ENCODE measurements around the gene PECR. TPM values are rescaled to one million over a fixed set of nuclear protein-coding genes. Genes with fewer than 3 reads are reported as not detected.
A peak's percentile ranks its signal among the peaks of the same experiment; 100 is the strongest.

PECR gene
- total RNA-seq, 1 experiment from 2014 or later = 15.3 TPM

DNA sequence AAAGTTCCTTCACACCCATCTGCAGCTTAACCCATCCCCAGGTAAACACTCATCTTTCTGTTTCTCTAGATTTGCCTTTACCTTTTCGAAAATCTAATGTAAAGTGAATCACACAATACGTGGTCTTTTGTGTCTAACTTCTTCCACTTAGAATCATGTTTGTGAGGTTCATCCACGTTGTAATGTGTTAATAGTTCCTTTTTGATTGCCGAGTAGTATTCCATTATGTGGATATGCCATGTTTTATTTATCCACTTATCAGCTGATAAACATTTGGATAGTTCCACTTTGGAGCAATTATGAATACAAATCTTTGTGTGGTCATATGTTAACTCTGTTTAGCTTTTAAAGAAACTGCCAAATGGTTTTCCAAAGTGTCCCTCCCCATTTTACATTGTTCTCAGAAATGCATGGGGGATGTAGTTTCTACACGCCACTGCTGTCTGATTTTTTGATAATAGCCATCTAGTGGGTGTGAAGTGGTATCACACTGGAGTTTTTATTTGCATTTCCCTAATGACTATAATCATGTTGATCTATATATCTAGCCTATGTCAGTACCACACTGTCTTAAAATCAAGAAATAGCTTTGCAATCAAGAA, 22.3 kb downstream of the PECR start:
- H3K27me3 ChIP-seq (ENCODE audit: insufficient read depth, low read length) = no peaks in the 10 kb centered on the region
- H3K23me2 ChIP-seq (ENCODE audit: insufficient read length, low read depth, low read length, poor library complexity, severe bottlenecking) = no peaks in the 10 kb centered on the region
- Mint-ChIP-seq H3K4me1 (peaks cover 8 to 11% of the 10 kb centered on the region in 2 experiments; a peak in 3 of 4 replicates), H3K9me3 (no peaks in the 10 kb centered on the region), H3K27me3 (ENCODE audit: low read depth) (no peaks in the 10 kb centered on the region), H3K4me3 (no peak overlapping the region), H3K36me3 (ENCODE audit: insufficient read depth in 1 of 3, low read depth in 3 of 3) (peaks cover 9 to 29% (median 16%) of the 10 kb centered on the region in 3 experiments; a peak in 6 of 7 replicates), H3K27ac (no peak overlapping the region)
- H2BK20ac ChIP-seq (ENCODE audit: low read depth, low read length, poor library complexity, severe bottlenecking) = no peak overlapping the region
- H4K8ac ChIP-seq (replicated peaks; ENCODE audit: insufficient read length, low read depth, low read length) = no peak overlapping the region
- H2BK5ac ChIP-seq (ENCODE audit: insufficient read length, low read length) = no peak overlapping the region
- H3K9me3 ChIP-seq (ENCODE audit: control insufficient read depth, low read depth, low read length) = no peaks in the 10 kb centered on the region
- peak; percentile 25; the same call in 1 of the 3 replicates for TF ChIP-seq CTCF (conservative IDR thresholded peaks at IDR 0.05)
- no peak overlapping the region for H2BK120ac ChIP-seq (ENCODE audit: low read depth, low read length, poor library complexity, severe bottlenecking)
- H2BK12ac ChIP-seq (ENCODE audit: insufficient read length, low read depth, low read length) = no peak overlapping the region
- no peak overlapping the region for H4K91ac ChIP-seq (ENCODE audit: insufficient read length, low read depth, low read length)
- no peaks in the 10 kb centered on the region for H4K20me1 ChIP-seq (ENCODE audit: control insufficient read depth, insufficient read depth, insufficient read length)
- H3K9ac ChIP-seq (ENCODE audit: extremely low read depth, insufficient read length, low read length) = no peak overlapping the region
- no peak overlapping the region for H2AK5ac ChIP-seq (ENCODE audit: insufficient read length, low read length)
- no peak overlapping the region for H2BK15ac ChIP-seq (ENCODE audit: low read depth, low read length)
- H3K56ac ChIP-seq (ENCODE audit: insufficient read length, low read depth, low read length) = no peak overlapping the region
- no peak overlapping the region for H3K4ac ChIP-seq (ENCODE audit: low read depth, low read length)
- no CpG with 5 or more reads among the region's 5 CpGs for WGBS (ENCODE audit: extremely low coverage, insufficient read length, low lambda C conversion rate)
- no peaks in the 10 kb centered on the region for H3K79me2 ChIP-seq (ENCODE audit: insufficient read depth, low read length)
- H3T11ph ChIP-seq (ENCODE audit: low read length) = no peak overlapping the region
- H4K5ac ChIP-seq (ENCODE audit: insufficient read length, low read depth, low read length) = no peak overlapping the region
- no peak for DNase-seq
- no peaks in the 10 kb centered on the region for H3K4me1 ChIP-seq (ENCODE audit: insufficient read depth, low read length)
- no peak overlapping the region for H3K23ac ChIP-seq (ENCODE audit: insufficient read length, low read depth, low read length)
- no peak overlapping the region for H3K27ac ChIP-seq (ENCODE audit: insufficient read length, low read depth, low read length)
- no peak overlapping the region for H3K14ac ChIP-seq (ENCODE audit: insufficient read depth, low read length)
- no peaks in the 10 kb centered on the region for H3K79me1 ChIP-seq (ENCODE audit: insufficient read depth, low read depth, low read length, poor library complexity, severe bottlenecking)
- no peak overlapping the region for H2AFZ ChIP-seq (ENCODE audit: low read length)
- no peak overlapping the region for H3K4me2 ChIP-seq (ENCODE audit: insufficient read depth, insufficient read length, low read length)
- no peak overlapping the region for H3K18ac ChIP-seq (ENCODE audit: insufficient read length, low read depth, low read length)

Data from H9 (cell line).